H1 (cell line): ENCODE data around the gene DES. TPM values are rescaled to one million over a fixed set of nuclear protein-coding genes. Genes with fewer than 3 reads are reported as not detected.

Experiments used
- CTCF ChIA-PET: fragments of 300-600 bp; sonication (Branson Sonifier 250); formaldehyde crosslinking; loops from one replicate; lab custom pipeline; 2021; ENCODE audit not compliant: partially characterized antibody; lab: Charles Lee
- POLR2A ChIA-PET: fragments of 300-600 bp; sonication (Branson Sonifier 250); formaldehyde crosslinking; loops from one replicate; lab custom pipeline; 2021; ENCODE audit warnings: inconsistent platforms; ENCODE audit not compliant: partially characterized antibody; lab: Charles Lee
- DNase-seq, 2 experiments: peaks; one replicate each; pipeline versions ENCODE4 v3.0.0 to v3.0.0-alpha.2; 2010 to 2022; ENCODE audit warnings: low spot score in 2 of 2, low read depth in 1 of 2, mixed read lengths in 1 of 2
- FAIRE-seq: peaks from 2 replicates; lab custom pipeline; 2011; peaks lifted over from hg19 to GRCh38; lab: Jason Lieb, UNC
- H2AFZ ChIP-seq: 2 replicates; pipeline ENCODE4 v1.8.1; 2012; ENCODE audit warnings: low read length, inconsistent platforms
- H2AK5ac ChIP-seq: 2 replicates; pipeline ENCODE4 v1.6.1; 2013; ENCODE audit warnings: low read depth, low read length
- H2BK120ac ChIP-seq: replicated peaks from 2 replicates; pipeline ENCODE3; 2013; ENCODE audit warnings: low read depth, low read length, inconsistent platforms
- H2BK12ac ChIP-seq: 2 replicates; pipeline ENCODE4 v1.6.1; 2013; ENCODE audit warnings: low read depth, low read length
- H2BK15ac ChIP-seq: 2 replicates; pipeline ENCODE4 v1.6.1; 2013; ENCODE audit warnings: low read length
- H2BK20ac ChIP-seq: 2 replicates; pipeline ENCODE4 v1.6.1; 2013; ENCODE audit warnings: low read length
- H2BK5ac ChIP-seq: 2 replicates; pipeline ENCODE4 v1.6.1; 2013; ENCODE audit warnings: low read depth, low read length
- H3K14ac ChIP-seq: 2 replicates; pipeline ENCODE4 v1.6.1; 2013; ENCODE audit warnings: inconsistent platforms; ENCODE audit not compliant: insufficient read length
- H3K18ac ChIP-seq: 2 replicates; pipeline ENCODE4 v1.6.1; 2013; ENCODE audit warnings: low read length; ENCODE audit errors: extremely low read depth
- H3K23ac ChIP-seq: 2 replicates; pipeline ENCODE4 v1.6.1; 2013; ENCODE audit warnings: inconsistent platforms; ENCODE audit not compliant: insufficient read length
- H3K23me2 ChIP-seq: 2 replicates; pipeline ENCODE4 v1.6.1; 2013; ENCODE audit warnings: low read depth, low read length
- H3K27ac ChIP-seq: 2 replicates; pipeline ENCODE4 v1.6.1; 2011; ENCODE audit warnings: low read depth, low read length, inconsistent platforms
- H3K27me3 ChIP-seq, 4 experiments: replicated peaks in 1 of 4; 1 replicate in 1 of 4; 2 replicates in 3 of 4; pipeline versions ENCODE4 v1.6.1 to v1.8.1; 2011 to 2013; ENCODE audit warnings: low read length in 3 of 4, mild to moderate bottlenecking in 3 of 4, inconsistent platforms in 2 of 4, mixed read lengths in 2 of 4, moderate library complexity in 1 of 4; ENCODE audit not compliant: control insufficient read depth in 3 of 4, insufficient read depth in 3 of 4; ENCODE audit errors: extremely low read depth in 1 of 4
- H3K36me3 ChIP-seq, 4 experiments: 2 replicates each; pipeline versions ENCODE4 v1.6.1 to v1.8.1; 2011 to 2013; ENCODE audit warnings: mild to moderate bottlenecking in 4 of 4, low read length in 3 of 4, moderate library complexity in 2 of 4, control low read depth in 1 of 4, inconsistent platforms in 1 of 4; ENCODE audit not compliant: insufficient read depth in 4 of 4, control insufficient read depth in 2 of 4
- H3K4ac ChIP-seq: replicated peaks from 2 replicates; pipeline ENCODE3; 2013; ENCODE audit warnings: low read length, low read depth, mixed read lengths, inconsistent platforms; ENCODE audit not compliant: insufficient read length
- H3K4me1 ChIP-seq, 4 experiments: replicated peaks in 1 of 4; 1 replicate in 1 of 4; 2 replicates in 3 of 4; pipeline versions ENCODE4 v1.6.1 to v1.8.1; 2011 to 2013; ENCODE audit warnings: low read length in 3 of 4, inconsistent platforms in 2 of 4, mixed read lengths in 1 of 4; ENCODE audit not compliant: insufficient read depth in 4 of 4, control insufficient read depth in 3 of 4
- H3K4me2 ChIP-seq, 2 experiments: 2 replicates each; pipeline versions ENCODE4 v1.6.1 to v1.8.1; 2011 to 2013; ENCODE audit warnings: low read depth in 2 of 2, low read length in 2 of 2, control low read depth in 1 of 2, inconsistent platforms in 1 of 2, mild to moderate bottlenecking in 1 of 2; ENCODE audit not compliant: insufficient read depth in 1 of 2
- H3K4me3 ChIP-seq, 4 experiments: fragments of 200-600, 300-600 bp in 1 of 4; sonication (generic), shearing (Covaris generic), sonication (Bioruptor Twin) in 1 of 4; 2 replicates each; pipeline versions ENCODE4 v1.5.1 to v1.8.1; 2011 to 2016; ENCODE audit warnings: low read length in 4 of 4, low read depth in 3 of 4, control low read depth in 2 of 4, inconsistent platforms in 2 of 4, mild to moderate bottlenecking in 2 of 4, mixed read lengths in 1 of 4, moderate library complexity in 1 of 4; ENCODE audit not compliant: insufficient read depth in 2 of 4; ENCODE audit errors: extremely low read depth in 1 of 4
- H3K56ac ChIP-seq: replicated peaks from 2 replicates; pipeline ENCODE3; 2013; ENCODE audit warnings: low read depth, mild to moderate bottlenecking, mixed read lengths, low read length, inconsistent platforms; ENCODE audit not compliant: insufficient read length
- H3K79me1 ChIP-seq: 2 replicates; pipeline ENCODE4 v1.6.1; 2013; ENCODE audit warnings: low read depth, low read length, control low read depth
- H3K79me2 ChIP-seq, 2 experiments: 2 replicates each; pipeline versions ENCODE4 v1.6.1 to v1.8.1; 2012 to 2013; ENCODE audit warnings: low read length in 2 of 2, mild to moderate bottlenecking in 2 of 2, inconsistent platforms in 1 of 2; ENCODE audit not compliant: insufficient read depth in 2 of 2, control insufficient read depth in 1 of 2
- H3K9ac ChIP-seq, 4 experiments: replicated peaks in 1 of 4; 1 replicate in 1 of 4; 2 replicates in 3 of 4; pipeline versions ENCODE4 v1.6.1 to v1.8.1; 2011 to 2013; ENCODE audit warnings: low read depth in 3 of 4, low read length in 3 of 4, control low read depth in 2 of 4, mild to moderate bottlenecking in 2 of 4, moderate library complexity in 2 of 4, inconsistent platforms in 1 of 4; ENCODE audit errors: extremely low read depth in 1 of 4
- H3K9me3 ChIP-seq, 2 experiments: 2 replicates each; pipeline versions ENCODE4 v1.6.1 to v1.8.1; 2012 to 2013; ENCODE audit warnings: mild to moderate bottlenecking in 2 of 2, moderate library complexity in 2 of 2, control low read depth in 1 of 2, inconsistent platforms in 1 of 2, low read depth in 1 of 2, low read length in 1 of 2, mixed read lengths in 1 of 2; ENCODE audit not compliant: insufficient read depth in 2 of 2
- H4K20me1 ChIP-seq, 2 experiments: replicated peaks in 1 of 2; 2 replicates each; pipeline versions ENCODE3 to v1.8.1; 2011 to 2013; ENCODE audit warnings: inconsistent platforms in 2 of 2, low read length in 2 of 2, mild to moderate bottlenecking in 1 of 2; ENCODE audit not compliant: insufficient read depth in 2 of 2, control insufficient read depth in 1 of 2
- H4K5ac ChIP-seq: 2 replicates; pipeline ENCODE4 v1.6.1; 2013; ENCODE audit warnings: low read length, low read depth, mixed read lengths, inconsistent platforms; ENCODE audit not compliant: insufficient read length
- H4K8ac ChIP-seq: 2 replicates; pipeline ENCODE4 v1.8.0; 2013; ENCODE audit warnings: mild to moderate bottlenecking, moderate library complexity, low read length, inconsistent platforms; ENCODE audit not compliant: insufficient read depth; ENCODE audit errors: extremely low read depth
- H4K91ac ChIP-seq: replicated peaks from 2 replicates; pipeline ENCODE3; 2013; ENCODE audit warnings: low read length, mixed read lengths, inconsistent platforms; ENCODE audit not compliant: insufficient read length
- ASH2L ChIP-seq: fragments of 200-600, 300-600 bp; sonication (generic); IDR thresholded peaks from one replicate; pipeline ENCODE4 v1.7.1; 2017; ENCODE audit warnings: low read length
- BACH1 ChIP-seq: IDR thresholded peaks from 2 replicates; pipeline ENCODE4 v1.6.1; 2012; ENCODE audit warnings: low read length, improper control_type of control experiment
- CTBP2 ChIP-seq: IDR thresholded peaks from 2 replicates; pipeline ENCODE4 v1.7.0; 2011; ENCODE audit warnings: borderline replicate concordance, mild to moderate bottlenecking, moderate library complexity, mixed read lengths, low read length; ENCODE audit not compliant: insufficient read depth, insufficient read length
- EGR1 ChIP-seq: IDR thresholded peaks from 2 replicates; pipeline ENCODE4 v1.6.1; 2011; ENCODE audit warnings: low read depth, low read length, borderline replicate concordance
- GTF2F1 ChIP-seq: IDR thresholded peaks from 2 replicates; pipeline ENCODE4 v1.6.1; 2012; ENCODE audit warnings: low read depth, low read length, improper control_type of control experiment, borderline replicate concordance
- KDM1A ChIP-seq: fragments of 200-600, 300-600 bp; sonication (generic); IDR thresholded peaks from 2 replicates; pipeline ENCODE4 v1.7.1; 2016; ENCODE audit warnings: mild to moderate bottlenecking, low read length, borderline replicate concordance
- RAD21 ChIP-seq, 2 experiments: IDR thresholded peaks in 1 of 2; conservative IDR thresholded peaks in 1 of 2; 2 replicates each; pipeline ENCODE4 v1.6.1; 2011; ENCODE audit warnings: low read depth in 2 of 2, low read length in 2 of 2, improper control_type of control experiment in 1 of 2, inconsistent platforms in 1 of 2, mild to moderate bottlenecking in 1 of 2, moderate library complexity in 1 of 2
- SIX5 ChIP-seq: IDR thresholded peaks from 2 replicates; pipeline ENCODE4 v1.6.1; 2011; ENCODE audit warnings: mild to moderate bottlenecking, low read depth, low read length
- SP4 ChIP-seq: IDR thresholded peaks from 2 replicates; pipeline ENCODE4 v1.6.1; 2012; ENCODE audit warnings: low read length, inconsistent platforms
- WGBS, 2 experiments: shearing (Covaris generic) in 1 of 2; methylation state at CpG; one replicate each; pipeline versions ENCODE4 v1.1.6 to v1.1.7; 2013 to 2015; ENCODE audit warnings: low lambda C conversion rate in 2 of 2, mixed read lengths in 2 of 2, inconsistent platforms in 1 of 2, low coverage in 1 of 2, missing lambda C conversion rate in 1 of 2; ENCODE audit not compliant: insufficient replicate concordance in 2 of 2, insufficient coverage in 1 of 2, insufficient read length in 1 of 2; ENCODE audit errors: extremely low coverage in 1 of 2, missing lambda C conversion rate in 1 of 2; 5-methylcytosine and 5-hydroxymethylcytosine counted together
- polyA plus RNA-seq, 7 experiments: library from polyadenylated mRNA; depleted of rRNA in 3 of 7; stranded (reverse) in 5 of 7; unstranded in 2 of 7; fragments of >200 nt in 5 of 7; fragments of 200-250 nt in 2 of 7; gene quantifications; 1 replicate in 5 of 7; 2 replicates in 1 of 7; 4 replicates in 1 of 7; pipeline versions ENCODE4 v1.2.1 to v1.2.3, GENCODE V29; 2011 to 2013; ENCODE audit warnings: missing spikeins in 2 of 7, mixed read lengths in 2 of 7
- total RNA-seq: library from RNA; stranded (reverse); fragmentation: NEBNext Ultra II Directional; extraction: Animal tissue kit (Norgen Biotek cat#: 25700); gene quantifications from 2 replicates; pipeline ENCODE4 v1.2.1, GENCODE V29; 2021

Gene DES
- total and polyA plus RNA-seq, 2 of the 8 experiments (the other 6 are each of a cell fraction or from before 2014, with no cell fraction given) = 1.8 to 4.3 TPM

DNA sequence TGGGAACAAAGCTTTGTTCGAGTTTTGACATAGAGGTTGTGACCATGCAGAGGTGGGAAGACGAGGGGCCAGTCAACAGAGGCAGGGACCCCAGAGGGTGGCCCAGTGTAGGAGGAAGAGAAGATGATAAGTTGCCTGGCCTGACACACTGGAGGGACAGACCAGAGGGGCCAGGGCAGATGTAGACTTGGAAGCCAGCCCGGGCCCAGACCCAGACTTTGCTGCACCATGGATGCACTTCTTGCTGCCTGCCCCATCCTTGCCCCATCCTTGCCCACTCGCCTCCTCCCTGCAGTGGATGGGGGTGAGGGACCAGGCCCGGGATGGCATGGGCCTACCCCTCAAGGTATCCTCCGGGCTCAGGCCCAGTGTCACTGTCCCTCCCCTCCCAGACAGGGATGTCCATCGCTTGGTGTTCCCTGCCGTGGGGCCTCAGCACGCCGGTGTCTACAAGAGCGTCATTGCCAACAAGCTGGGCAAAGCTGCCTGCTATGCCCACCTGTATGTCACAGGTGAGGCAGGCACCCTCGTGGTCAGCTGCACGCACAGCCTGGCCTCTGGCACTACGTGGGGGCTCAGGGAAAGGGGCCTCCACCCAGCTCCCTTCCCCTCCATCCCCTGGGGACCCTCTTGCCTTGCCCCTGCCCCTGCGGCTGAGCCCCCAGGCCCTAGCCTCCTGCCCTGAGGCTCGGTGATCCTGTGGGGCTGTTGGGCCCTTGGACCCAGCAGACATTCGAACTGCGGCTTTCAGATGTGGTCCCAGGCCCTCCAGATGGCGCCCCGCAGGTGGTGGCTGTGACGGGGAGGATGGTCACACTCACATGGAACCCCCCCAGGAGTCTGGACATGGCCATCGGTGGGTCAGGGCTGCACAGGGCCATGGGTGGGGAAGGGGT lies 53.5 kb downstream of the DES start:
- Histone ChIP-seq H4K5ac (no peak overlapping the region), H3K27ac (no peak overlapping the region), H2BK12ac (peak overlapping the region; percentile 75; the same call in 1 of the 2 replicates), H3K79me1 (no peaks in the 10 kb centered on the region), H2BK120ac (no peak overlapping the region), H3K4me2 (no peak overlapping the region), H3K4me3 (no peak overlapping the region), H3K27me3 (no peaks in the 10 kb centered on the region), H2BK20ac (0 out of 2 replicates have a peak overlapping the region, but pooled peaks have one; percentile 48), H4K20me1 (no peaks in the 10 kb centered on the region), H3K9ac (no peak overlapping the region), H4K91ac (no peak overlapping the region), H3K18ac (no peak overlapping the region), H3K4ac (no peak overlapping the region), H2BK15ac (no peak overlapping the region), H3K23ac (no peak overlapping the region), H3K56ac (no peak overlapping the region), H4K8ac (no peak overlapping the region), H3K79me2 (no peaks in the 10 kb centered on the region), H2AFZ (no peak overlapping the region), H3K23me2 (no peaks in the 10 kb centered on the region), H3K4me1 (peaks cover 0 to 5% (median 0%) of the 10 kb centered on the region in 4 experiments; a peak in 2 of 7 replicates), H2BK5ac (peak overlapping the region; percentile 24; the same call in 1 of the 2 replicates), H2AK5ac (no peak overlapping the region), H3K36me3 (no peaks in the 10 kb centered on the region), H3K14ac (no peak overlapping the region), H3K9me3 (no peaks in the 10 kb centered on the region)
- DNase-seq (no peak), FAIRE-seq (no peak)
- POLR2A ChIA-PET = interaction anchor here (0.7 to 1.7 kb wide), 7 partner anchors 8 to 29 kb away, joined by 3 to 4 read pairs (median 3); no protein-coding TSS in a partner anchor
- CTCF ChIA-PET = interaction anchor here (0.8 to 113.1 kb wide), 6 partner anchors 13 to 88 kb away, joined by 4 to 7248 read pairs (median 20); partner anchors contain the start of genes ASIC4, CHPF, DES and GMPPA
- 86% methylated on average over 22 of the region's 22 CpGs; no CpG with 5 or more reads in 1 of the 2 experiments for WGBS, 2 experiments
- TF ChIP-seq GTF2F1 (no peak), KDM1A (no peak), BACH1 (no peak), CTBP2 (no peak), SIX5 (no peak), EGR1 (no peak), ASH2L (no peak), SP4 (no peak), RAD21 (IDR thresholded peaks at IDR 0.05 in 1 of 2, conservative IDR thresholded peaks at IDR 0.05 in 1 of 2; ENCODE audit: low read depth in 2 of 2, low read length in 2 of 2) (no peak)
